ENCODE measurements around the gene NUMB. TPM values are rescaled to one million over a fixed set of nuclear protein-coding genes. Genes with fewer than 3 reads are reported as not detected.

The NUMB gene
- total RNA-seq, 2 experiments from 2014 or later = 27.9 to 31.5 TPM

- Mint-ChIP-seq H3K4me1 (ENCODE audit: low read depth) (peaks cover 16% of the 10 kb centered on the region), H3K27ac (no peak overlapping the region), H3K36me3 (ENCODE audit: low read depth) (no peaks in the 10 kb centered on the region), H3K9me3 (no peaks in the 10 kb centered on the region), H3K4me3 (no peak overlapping the region), H3K27me3 (no peaks in the 10 kb centered on the region)
- DNase-seq = no peak
- no peak for TF ChIP-seq CTCF (IDR thresholded peaks at IDR 0.05)
- no peak for ATAC-seq (ENCODE audit: poor library complexity)
- H3K36me3 ChIP-seq (ENCODE audit: insufficient read depth, low read length) = no peaks in the 10 kb centered on the region
- H3K4me3 ChIP-seq (ENCODE audit: low read length) = no peak overlapping the region
- CTCF ChIA-PET = no interaction called here
- H3K27me3 ChIP-seq (ENCODE audit: control insufficient read depth in 1 of 2, insufficient read depth in 2 of 2, low read length in 2 of 2) = no peaks in the 10 kb centered on the region
- intact Hi-C loops (cut with DNase I, micrococcal nuclease) = no loop called here
- H3K4me1 ChIP-seq (ENCODE audit: insufficient read depth, low read length) = no peaks in the 10 kb centered on the region
- H3K9me3 ChIP-seq (ENCODE audit: control insufficient read depth in 1 of 2, insufficient read depth in 1 of 2, low read length in 2 of 2) = no peaks in the 10 kb centered on the region
- H3K27ac ChIP-seq (ENCODE audit: low read depth in 1 of 2, low read length in 2 of 2) = no peak overlapping the region
- POLR2A ChIA-PET = interaction anchor here (1.0 to 2.1 kb wide), 2 partner anchors 11 to 15 kb away, joined by 4 to 7 read pairs; partner anchors contain the start of gene NUMB
These were observed 14.6 kb downstream of the NUMB start for GRCh38 chr14:73443758-73444157.

DNA sequence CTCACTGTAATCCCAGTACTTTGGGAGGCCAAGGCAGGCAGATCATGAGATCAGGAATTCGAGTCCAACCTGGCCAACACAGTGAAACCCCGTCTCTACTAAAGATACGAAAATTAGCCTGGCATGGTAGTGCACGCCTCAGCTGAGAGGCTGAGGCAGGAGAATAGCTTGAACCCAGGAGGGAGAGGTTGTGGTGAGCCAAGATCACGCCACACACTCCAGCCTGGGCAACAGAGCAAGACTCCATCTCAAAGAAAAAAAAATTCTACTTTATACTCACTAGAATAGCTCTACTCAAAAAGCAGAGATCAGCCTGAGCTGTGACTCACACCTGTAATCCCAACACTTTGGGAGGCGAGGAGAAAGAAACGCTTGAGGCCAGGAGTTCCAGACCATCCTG is 17.1 kb downstream of the NUMB start:
- H3K27me3 Mint-ChIP-seq = no peaks in the 10 kb centered on the region
- Histone ChIP-seq H3K9me3 (ENCODE audit: control insufficient read depth in 1 of 2, insufficient read depth in 1 of 2, low read length in 2 of 2) (no peaks in the 10 kb centered on the region), H3K4me3 (ENCODE audit: low read length) (no peak overlapping the region), H3K27ac (ENCODE audit: low read depth in 1 of 2, low read length in 2 of 2) (no peak overlapping the region), H3K4me1 (ENCODE audit: insufficient read depth, low read length) (no peaks in the 10 kb centered on the region), H3K36me3 (ENCODE audit: insufficient read depth, low read length) (no peaks in the 10 kb centered on the region), H3K27me3 (ENCODE audit: control insufficient read depth in 1 of 2, insufficient read depth in 2 of 2, low read length in 2 of 2) (no peaks in the 10 kb centered on the region)
- no peak overlapping the region for H3K27ac Mint-ChIP-seq
- no peak for TF ChIP-seq CTCF (IDR thresholded peaks at IDR 0.05)
- CTCF ChIA-PET = interaction anchor here (0.7 to 1.0 kb wide), 2 partner anchors 10 to 1382 kb away, joined by 3 read pairs; no protein-coding TSS in a partner anchor
- H3K4me3 Mint-ChIP-seq = no peak overlapping the region
- DNase-seq = no peak
- intact Hi-C loops (cut with DNase I, micrococcal nuclease) = no loop called here
- H3K4me1 Mint-ChIP-seq (ENCODE audit: low read depth) = peaks cover 16% of the 10 kb centered on the region
- POLR2A ChIA-PET = interaction anchor here (0.6 to 0.7 kb wide), 2 partner anchors 15 to 1039 kb away, joined by 3 read pairs; no protein-coding TSS in a partner anchor
- no peak for ATAC-seq (ENCODE audit: poor library complexity)
- no peaks in the 10 kb centered on the region for H3K9me3 Mint-ChIP-seq
- H3K36me3 Mint-ChIP-seq (ENCODE audit: low read depth) = peaks cover 4% of the 10 kb centered on the region

GRCh38 chr14:73438993-73439392 is 19.4 kb downstream of the NUMB start:
- Histone ChIP-seq H3K27ac (ENCODE audit: low read depth in 1 of 2, low read length in 2 of 2) (no peak overlapping the region), H3K9me3 (ENCODE audit: control insufficient read depth in 1 of 2, insufficient read depth in 1 of 2, low read length in 2 of 2) (no peaks in the 10 kb centered on the region), H3K4me3 (ENCODE audit: low read length) (no peak overlapping the region), H3K4me1 (ENCODE audit: insufficient read depth, low read length) (no peaks in the 10 kb centered on the region), H3K36me3 (ENCODE audit: insufficient read depth, low read length) (no peaks in the 10 kb centered on the region), H3K27me3 (ENCODE audit: control insufficient read depth in 1 of 2, insufficient read depth in 2 of 2, low read length in 2 of 2) (no peaks in the 10 kb centered on the region)
- ChIA-PET CTCF (no interaction called here), POLR2A (interaction anchor here (1.1 kb wide), 1 partner anchor 19 kb away, joined by 4 read pairs; the partner anchor contains the start of gene NUMB)
- DNase-seq = no peak
- Mint-ChIP-seq H3K36me3 (ENCODE audit: low read depth) (peaks cover 4% of the 10 kb centered on the region), H3K4me3 (no peak overlapping the region), H3K27me3 (no peaks in the 10 kb centered on the region), H3K27ac (no peak overlapping the region), H3K4me1 (ENCODE audit: low read depth) (peaks cover 21% of the 10 kb centered on the region), H3K9me3 (no peaks in the 10 kb centered on the region)
- TF ChIP-seq CTCF (IDR thresholded peaks at IDR 0.05) = no peak
- no peak for ATAC-seq (ENCODE audit: poor library complexity)
- intact Hi-C loops (cut with DNase I, micrococcal nuclease) = no loop called here

Data from CD4-positive, alpha-beta T cell (primary cell).